ENCODE measurements around the gene FAM228B.

- TF ChIP-seq ZFX (IDR thresholded peaks at IDR 0.05; ENCODE audit: borderline replicate concordance) = no peak
- TF ChIP-seq, protein P1, sequence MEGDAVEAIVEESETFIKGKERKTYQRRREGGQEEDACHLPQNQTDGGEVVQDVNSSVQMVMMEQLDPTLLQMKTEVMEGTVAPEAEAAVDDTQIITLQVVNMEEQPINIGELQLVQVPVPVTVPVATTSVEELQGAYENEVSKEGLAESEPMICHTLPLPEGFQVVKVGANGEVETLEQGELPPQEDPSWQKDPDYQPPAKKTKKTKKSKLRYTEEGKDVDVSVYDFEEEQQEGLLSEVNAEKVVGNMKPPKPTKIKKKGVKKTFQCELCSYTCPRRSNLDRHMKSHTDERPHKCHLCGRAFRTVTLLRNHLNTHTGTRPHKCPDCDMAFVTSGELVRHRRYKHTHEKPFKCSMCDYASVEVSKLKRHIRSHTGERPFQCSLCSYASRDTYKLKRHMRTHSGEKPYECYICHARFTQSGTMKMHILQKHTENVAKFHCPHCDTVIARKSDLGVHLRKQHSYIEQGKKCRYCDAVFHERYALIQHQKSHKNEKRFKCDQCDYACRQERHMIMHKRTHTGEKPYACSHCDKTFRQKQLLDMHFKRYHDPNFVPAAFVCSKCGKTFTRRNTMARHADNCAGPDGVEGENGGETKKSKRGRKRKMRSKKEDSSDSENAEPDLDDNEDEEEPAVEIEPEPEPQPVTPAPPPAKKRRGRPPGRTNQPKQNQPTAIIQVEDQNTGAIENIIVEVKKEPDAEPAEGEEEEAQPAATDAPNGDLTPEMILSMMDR (IDR thresholded peaks at IDR 0.05) = no peak
Observed at GRCh38 chr2:24077879-24078278, 45.4 kb upstream of the FAM228B start.
